ENCODE data around the gene GIPC3.
"Not testable (repeated sequence)": the region's sequence is repeated elsewhere in the genome, so short reads cannot be mapped to it uniquely, and the experiment has no call there.

The GIPC3 gene

GRCh38 chr19:3619631-3620012 is 34.3 kb downstream of the GIPC3 start:
- DNase-seq = no peak

- DNase-seq = no peak
Measured at GRCh38 chr19:3620145-3620816, 35.0 kb downstream of the GIPC3 start.

- no peak for DNase-seq
Measured at GRCh38 chr19:3620817-3621547, 35.7 kb downstream of the GIPC3 start.

GRCh38 chr19:3621689-3622088 is 36.4 kb downstream of the GIPC3 start:
- DNase-seq = no peak

GRCh38 chr19:3622224-3622623 is 36.9 kb downstream of the GIPC3 start:
- DNase-seq = no peak

- DNase-seq = no peak
Measured at GRCh38 chr19:3623716-3624115, 38.4 kb downstream of the GIPC3 start.

GRCh38 chr19:3625996-3626472 is 40.8 kb downstream of the GIPC3 start:
- DNase-seq = no peak

- peak; percentile 58 for DNase-seq
Measured at GRCh38 chr19:3626473-3627350, 41.4 kb downstream of the GIPC3 start, which contains the start of gene CACTIN. CACTIN (minus strand) TSS chr19:3626790; CDS start chr19:3626762, 28 bp downstream.

GRCh38 chr19:3627351-3627723 is 42.1 kb downstream of the GIPC3 start:
- DNase-seq = no peak

GRCh38 chr19:3628766-3629165 is 43.5 kb downstream of the GIPC3 start:
- DNase-seq = not testable (repeated sequence)

- no peak for DNase-seq
Measured at GRCh38 chr19:3631053-3631861, 46.0 kb downstream of the GIPC3 start.

- DNase-seq = no peak
Measured at GRCh38 chr19:3632098-3632497, 46.8 kb downstream of the GIPC3 start.

GRCh38 chr19:3632739-3633558 is 47.7 kb downstream of the GIPC3 start:
- DNase-seq = no peak

- DNase-seq = no peak
Measured at GRCh38 chr19:3633559-3633988, 48.3 kb downstream of the GIPC3 start.

GRCh38 chr19:3634496-3635045 is 49.3 kb downstream of the GIPC3 start:
- DNase-seq = no peak

- no peak for DNase-seq
Measured at GRCh38 chr19:3636506-3636905, 51.2 kb downstream of the GIPC3 start.

- DNase-seq = no peak
Measured at GRCh38 chr19:3636962-3637361, 51.7 kb downstream of the GIPC3 start.

GRCh38 chr19:3637621-3638020 is 52.3 kb downstream of the GIPC3 start:
- no peak for DNase-seq

GRCh38 chr19:3638208-3639193 is 53.2 kb downstream of the GIPC3 start:
- DNase-seq = no peak

GRCh38 chr19:3639479-3639878 is 54.2 kb downstream of the GIPC3 start:
- no peak for DNase-seq

All from cortex of kidney (tissue), 1 donor.